Adrenal gland (tissue), 12 donors: ENCODE results near the gene HOXD8. TPM values are rescaled to one million over a fixed set of nuclear protein-coding genes. Genes with fewer than 3 reads are reported as not detected.

Experiments used
- DNase-seq, 7 donors: peaks; one replicate each; pipeline ENCODE4 v3.0.0-alpha.2; 2019 to 2020
- H3K27ac ChIP-seq, 5 donors: fragments of 200-600 bp; sonication (generic) in 4 of 5; 1 replicate in 3 of 5; 2 replicates in 2 of 5; pipeline versions ENCODE4 v1.5.1 to v1.8.0; 2016 to 2020; ENCODE audit warnings: mild to moderate bottlenecking in 1 of 5
- H3K27me3 ChIP-seq: fragments of 200-600 bp; 2 replicates; pipeline ENCODE4 v1.8.0; 2021
- H3K36me3 ChIP-seq, 2 donors: fragments of 200-600 bp; replicated peaks in 1 of 2; 1 replicate in 1 of 2; 2 replicates in 1 of 2; pipeline versions ENCODE4 v1.5.1 to v1.8.0; 2018 to 2022
- H3K4me1 ChIP-seq, 2 donors: fragments of 200-600 bp; replicated peaks in 1 of 2; 1 replicate in 1 of 2; 2 replicates in 1 of 2; pipeline versions ENCODE4 v1.5.1 to v1.8.0; 2018 to 2021
- H3K4me3 ChIP-seq, 4 donors: fragments of 200-600 bp; sonication (generic) in 3 of 4; one replicate each; pipeline ENCODE4 v1.5.1; 2016 to 2018
- H3K9me3 ChIP-seq, 3 donors: fragments of 200-600 bp; sonication (generic) in 1 of 3; replicated peaks in 1 of 3; 1 replicate in 2 of 3; 2 replicates in 1 of 3; pipeline versions ENCODE4 v1.5.1 to v1.8.0; 2016 to 2021
- CTCF ChIP-seq, 6 experiments: fragments of 450-650 bp in 4 of 6; fragments of 200-600 bp in 2 of 6; sonication (generic) in 1 of 6; IDR thresholded peaks; 1 replicate in 5 of 6; 2 replicates in 1 of 6; pipeline versions ENCODE4 v1.5.1 to v1.8.0; 2016 to 2021; ENCODE audit warnings: antibody characterized with exemption in 6 of 6, mild to moderate bottlenecking in 2 of 6, moderate library complexity in 1 of 6
- POLR2A ChIP-seq, 2 donors: fragments of 450-650 bp; IDR thresholded peaks; one replicate each; pipeline ENCODE4 v1.6.1; 2017; ENCODE audit warnings: antibody characterized with exemption in 2 of 2, mild to moderate bottlenecking in 2 of 2, moderate library complexity in 1 of 2
- WGBS, 4 donors: extraction: QIAGEN DNeasy Blood & Tissue Kit in 2 of 4; methylation state at CpG; one replicate each; pipeline versions ENCODE4 v1.1.5 to v1.1.7; 2013 to 2017; 5-methylcytosine and 5-hydroxymethylcytosine counted together
- intact Hi-C, 2 donors: fragments of 100-400 bp; cut with DNase I; formaldehyde crosslinking; loops; one replicate each; pipeline versions ENCODE4 v1.14.1 to v1.15.0; 2022 to 2023
- polyA plus RNA-seq, 3 donors: library from polyadenylated mRNA; stranded (reverse); fragments of 200-250 nt in 2 of 3; fragments of 350-450 nt in 1 of 3; fragmentation: Illumina TruSeq in 1 of 3; extraction: RNeasy Lipid Tissue Mini Kit (QIAGEN cat#74804) in 1 of 3; gene quantifications; one replicate each; pipeline ENCODE4 v1.2.3, GENCODE V29; 2013 to 2014
- total RNA-seq, 9 donors: library from RNA; depleted of rRNA in 4 of 9; stranded (reverse); fragments of >200 nt in 4 of 9; fragments of 120-200 nt in 1 of 9; fragmentation: NEBNext Ultra II Directional in 1 of 9; extraction: Animal tissue kit (Norgen Biotek cat#: 25700) in 1 of 9; gene quantifications; one replicate each; pipeline versions ENCODE4 v1.1.0 to v1.2.4, GENCODE V29; 2013 to 2023
- donor health status: healthy with polysubstance abuse.
- donor health status: Bipolar disorder and iron deficiency.
- donor health status: DM: yes; HTN: yes; CAD: no.
- donor health status: DM: no; HTN: no; CAD: no.
- donor health status: DM: no; HTN: no; CAD: no.
- donor health status: DM: yes; HTN: yes; CAD: no.

The HOXD8 gene
- total and polyA plus RNA-seq, 12 donors, result 11.3 to 46.2 (median 33.3) TPM

- H3K9me3 ChIP-seq, result no peaks in the 10 kb centered on the region
- H3K36me3 ChIP-seq, result peaks cover 0 to 25% of the 10 kb centered on the region in 2 donors
- WGBS, 4 donors, result 80 to 82% (median 80%) methylated on average over 24 of the region's 24 CpGs
- no peaks in the 10 kb centered on the region for H3K27me3 ChIP-seq
- no peak for TF ChIP-seq CTCF (IDR thresholded peaks at IDR 0.05)
- no peak for TF ChIP-seq POLR2A (IDR thresholded peaks at IDR 0.05)
- intact Hi-C loops, result loop anchor here in 1 of 2 donors (5.0 kb wide), 1 partner anchor 407 kb away; no protein-coding TSS in a partner anchor
- H3K4me1 ChIP-seq, result peaks cover 0 to 7% of the 10 kb centered on the region in 2 donors
- no peak overlapping the region for H3K4me3 ChIP-seq
- DNase-seq, result peak in 1 of 7 donors; percentile 42
- no peak overlapping the region for H3K27ac ChIP-seq
Observed at GRCh38 chr2:176149939-176150583, 20.6 kb downstream of the HOXD8 start.

- no peaks in the 10 kb centered on the region for H3K9me3 ChIP-seq
- peaks cover 0 to 5% of the 10 kb centered on the region in 2 donors for H3K4me1 ChIP-seq
- H3K27ac ChIP-seq, result no peak overlapping the region
- H3K4me3 ChIP-seq, result no peak overlapping the region
- peak in 1 of 7 donors; percentile 37 for DNase-seq
- 86 to 93% (median 88%) methylated on average over 7 to 14 of the region's 14 CpGs for WGBS, 4 donors
- intact Hi-C loops, result no loop called here
- peaks cover 0 to 30% of the 10 kb centered on the region in 2 donors for H3K36me3 ChIP-seq
- TF ChIP-seq POLR2A (IDR thresholded peaks at IDR 0.05) (no peak), CTCF (IDR thresholded peaks at IDR 0.05) (no peak)
- H3K27me3 ChIP-seq, result no peaks in the 10 kb centered on the region
Observed at GRCh38 chr2:176150584-176151441, 21.3 kb downstream of the HOXD8 start.

GRCh38 chr2:176151442-176152287, 22.2 kb downstream of the HOXD8 start, which contains the start of gene HOXD4:
Gene HOXD4, plus strand, starts transcription at chr2:176151550. Its CDS starts 84 bp downstream, at chr2:176151634.
- Histone ChIP-seq H3K27me3 (no peaks in the 10 kb centered on the region), H3K36me3 (peaks cover 0 to 30% of the 10 kb centered on the region in 2 donors), H3K4me3 (no peak within 1 kb of the TSS), H3K4me1 (no peaks in the 10 kb centered on the region), H3K9me3 (no peaks in the 10 kb centered on the region), H3K27ac (no peak within 1 kb of the TSS)
- TF ChIP-seq POLR2A (IDR thresholded peaks at IDR 0.05) (no peak), CTCF (IDR thresholded peaks at IDR 0.05) (no peak)
- WGBS, 4 donors, result 66 to 76% (median 69%) methylated on average over 22 to 55 of the region's 55 CpGs
- DNase-seq, result peak in 1 of 7 donors; percentile 55
- intact Hi-C loops, result no loop called here
